H9 (cell line): Measurements from ENCODE around the gene ARHGAP24. TPM values are rescaled to one million over a fixed set of nuclear protein-coding genes. Genes with fewer than 3 reads are reported as not detected.

ENCODE experiments used
- DNase-seq: peaks from one replicate; pipeline ENCODE4 v3.0.0-alpha.2; 2017
- H2AFZ ChIP-seq: one replicate; pipeline ENCODE4 v1.6.1; 2013; ENCODE audit warnings: mild to moderate bottlenecking, low read length, control low read depth, moderate library complexity
- H2AK5ac ChIP-seq: 2 replicates; pipeline ENCODE4 v1.6.1; 2013; ENCODE audit warnings: low read length, control low read depth, mixed read lengths; ENCODE audit not compliant: insufficient read length
- H2BK120ac ChIP-seq: one replicate; pipeline ENCODE4 v1.6.1; 2013; ENCODE audit warnings: low read depth, mild to moderate bottlenecking, low read length, control low read depth, inconsistent platforms; ENCODE audit not compliant: poor library complexity, severe bottlenecking
- H2BK12ac ChIP-seq: 2 replicates; pipeline ENCODE4 v1.6.1; 2013; ENCODE audit warnings: low read length, control low read depth, mixed read lengths, low read depth; ENCODE audit not compliant: insufficient read length
- H2BK15ac ChIP-seq: 2 replicates; pipeline ENCODE4 v1.6.1; 2013; ENCODE audit warnings: low read depth, low read length, control low read depth
- H2BK20ac ChIP-seq: one replicate; pipeline ENCODE4 v1.6.1; 2013; ENCODE audit warnings: low read depth, mild to moderate bottlenecking, low read length, control low read depth, inconsistent platforms; ENCODE audit not compliant: poor library complexity, severe bottlenecking
- H2BK5ac ChIP-seq: 2 replicates; pipeline ENCODE4 v1.6.1; 2013; ENCODE audit warnings: low read length, control low read depth, mixed read lengths; ENCODE audit not compliant: insufficient read length
- H3K14ac ChIP-seq: 2 replicates; pipeline ENCODE4 v1.6.1; 2013; ENCODE audit warnings: low read length, control low read depth; ENCODE audit not compliant: insufficient read depth
- H3K18ac ChIP-seq: 2 replicates; pipeline ENCODE4 v1.6.1; 2013; ENCODE audit warnings: low read depth, mild to moderate bottlenecking, mixed read lengths, low read length, control low read depth; ENCODE audit not compliant: insufficient read length
- H3K23ac ChIP-seq: 2 replicates; pipeline ENCODE4 v1.6.1; 2013; ENCODE audit warnings: low read length, control low read depth, mixed read lengths, low read depth; ENCODE audit not compliant: insufficient read length
- H3K23me2 ChIP-seq: 2 replicates; pipeline ENCODE4 v1.6.1; 2013; ENCODE audit warnings: low read depth, mild to moderate bottlenecking, mixed read lengths, low read length, control low read depth; ENCODE audit not compliant: insufficient read length, poor library complexity, severe bottlenecking
- H3K27ac ChIP-seq: 2 replicates; pipeline ENCODE4 v1.5.1; 2013; ENCODE audit warnings: low read length, control low read depth, mixed read lengths, low read depth; ENCODE audit not compliant: insufficient read length
- H3K27me3 ChIP-seq: 2 replicates; pipeline ENCODE4 v1.6.1; 2013; ENCODE audit warnings: low read length, control low read depth, inconsistent platforms; ENCODE audit not compliant: insufficient read depth
- H3K4ac ChIP-seq: 2 replicates; pipeline ENCODE4 v1.6.1; 2013; ENCODE audit warnings: low read depth, mild to moderate bottlenecking, control low read depth, inconsistent platforms, low read length, moderate library complexity
- H3K4me1 ChIP-seq: 2 replicates; pipeline ENCODE4 v1.6.1; 2013; ENCODE audit warnings: low read length, control low read depth, inconsistent platforms; ENCODE audit not compliant: insufficient read depth
- H3K4me2 ChIP-seq: 2 replicates; pipeline ENCODE4 v1.6.1; 2013; ENCODE audit warnings: low read length, control low read depth, mixed read lengths; ENCODE audit not compliant: insufficient read length, insufficient read depth
- H3K56ac ChIP-seq: 2 replicates; pipeline ENCODE4 v1.6.1; 2013; ENCODE audit warnings: low read depth, mild to moderate bottlenecking, mixed read lengths, low read length, control low read depth; ENCODE audit not compliant: insufficient read length
- H3K79me1 ChIP-seq: 2 replicates; pipeline ENCODE4 v1.6.1; 2013; ENCODE audit warnings: low read depth, mild to moderate bottlenecking, moderate library complexity, low read length, control low read depth, inconsistent platforms; ENCODE audit not compliant: insufficient read depth, poor library complexity, severe bottlenecking
- H3K79me2 ChIP-seq: 2 replicates; pipeline ENCODE4 v1.6.1; 2013; ENCODE audit warnings: low read length, control low read depth, inconsistent platforms; ENCODE audit not compliant: insufficient read depth
- H3K9ac ChIP-seq: 2 replicates; pipeline ENCODE4 v1.6.1; 2013; ENCODE audit warnings: low read length, control low read depth, mixed read lengths; ENCODE audit not compliant: insufficient read length; ENCODE audit errors: extremely low read depth
- H3K9me3 ChIP-seq: one replicate; pipeline ENCODE4 v1.6.1; 2013; ENCODE audit warnings: low read depth, low read length, inconsistent platforms; ENCODE audit not compliant: control insufficient read depth
- H3T11ph ChIP-seq: one replicate; pipeline ENCODE4 v1.6.1; 2013; ENCODE audit warnings: mild to moderate bottlenecking, low read length, control low read depth, inconsistent platforms
- H4K20me1 ChIP-seq: one replicate; pipeline ENCODE4 v1.6.1; 2013; ENCODE audit not compliant: control insufficient read depth, insufficient read length, insufficient read depth
- H4K5ac ChIP-seq: 2 replicates; pipeline ENCODE4 v1.6.1; 2013; ENCODE audit warnings: low read depth, mild to moderate bottlenecking, mixed read lengths, low read length, control low read depth; ENCODE audit not compliant: insufficient read length
- H4K8ac ChIP-seq: replicated peaks from 2 replicates; pipeline ENCODE4 v1.6.1; 2013; ENCODE audit warnings: low read length, control low read depth, mixed read lengths, low read depth; ENCODE audit not compliant: insufficient read length
- H4K91ac ChIP-seq: 2 replicates; pipeline ENCODE4 v1.6.1; 2013; ENCODE audit warnings: low read depth, mild to moderate bottlenecking, moderate library complexity, mixed read lengths, low read length, control low read depth; ENCODE audit not compliant: insufficient read length
- H3K27ac Mint-ChIP-seq, 3 experiments: 2 replicates in 2 of 3; 3 replicates in 1 of 3; pipeline ENCODE4 v1.8.0; 2020 to 2021; ENCODE audit warnings: mixed read lengths in 3 of 3, mild to moderate bottlenecking in 1 of 3, moderate library complexity in 1 of 3
- H3K27me3 Mint-ChIP-seq: 2 replicates; pipeline ENCODE4 v1.8.0; 2021; ENCODE audit warnings: low read depth, mild to moderate bottlenecking, moderate library complexity, mixed read lengths
- H3K36me3 Mint-ChIP-seq, 3 experiments: 2 replicates in 2 of 3; 3 replicates in 1 of 3; pipeline ENCODE4 v1.8.0; 2020 to 2021; ENCODE audit warnings: low read depth in 3 of 3, mixed read lengths in 3 of 3; ENCODE audit not compliant: insufficient read depth in 1 of 3
- H3K4me1 Mint-ChIP-seq, 2 experiments: 2 replicates each; pipeline ENCODE4 v1.8.0; 2020; ENCODE audit warnings: mixed read lengths in 2 of 2
- H3K4me3 Mint-ChIP-seq, 2 experiments: 2 replicates in 1 of 2; 3 replicates in 1 of 2; pipeline ENCODE4 v1.8.0; 2020 to 2021; ENCODE audit warnings: mild to moderate bottlenecking in 2 of 2, mixed read lengths in 2 of 2, moderate library complexity in 1 of 2
- H3K9me3 Mint-ChIP-seq, 2 experiments: 2 replicates in 1 of 2; 3 replicates in 1 of 2; pipeline ENCODE4 v1.8.0; 2020; ENCODE audit warnings: mild to moderate bottlenecking in 2 of 2, mixed read lengths in 2 of 2, moderate library complexity in 1 of 2
- WGBS: extraction: QIAGEN DNeasy Blood & Tissue Kit; methylation state at CpG from one replicate; pipeline ENCODE4 v1.1.7; 2013; ENCODE audit warnings: missing lambda C conversion rate, low lambda C conversion rate, mixed read lengths; ENCODE audit not compliant: insufficient read length; ENCODE audit errors: extremely low coverage; 5-methylcytosine and 5-hydroxymethylcytosine counted together
- total RNA-seq: library from RNA; stranded (reverse); gene quantifications from 2 replicates; pipeline ENCODE4 v1.2.1, GENCODE V29; 2021
- TF ChIP-seq, protein P1 (sequence below): fragments of 200-600 bp; sonication (generic); conservative IDR thresholded peaks from 3 replicates; pipeline ENCODE4 v1.8.0; 2021; ENCODE audit warnings: antibody characterized with exemption, mild to moderate bottlenecking

The ARHGAP24 gene
- total RNA-seq, 1 experiment from 2014 or later = 0.37 TPM

DNA sequence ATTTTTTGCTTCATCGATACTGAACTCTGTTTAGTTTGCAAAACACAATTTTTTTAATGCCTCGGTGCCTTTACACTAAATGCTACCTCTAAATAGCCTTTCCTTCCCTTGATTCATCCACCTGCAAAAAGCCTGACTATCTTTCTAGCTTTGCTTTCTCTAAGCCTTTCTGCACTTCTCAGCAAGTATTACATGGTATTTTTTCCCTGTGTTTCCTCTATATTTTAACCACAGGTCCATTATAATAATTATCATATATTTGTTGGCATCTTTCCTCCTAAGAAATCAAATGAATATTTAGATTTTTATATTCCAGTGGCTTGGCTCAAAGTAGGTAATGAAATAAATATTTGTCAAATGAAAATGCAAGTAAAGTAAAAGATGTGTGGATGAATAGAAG is 196.2 kb downstream of the ARHGAP24 start:
- Histone ChIP-seq H3K23ac (no peak overlapping the region), H3K4ac (no peak overlapping the region), H2BK120ac (no peak overlapping the region), H2AK5ac (no peak overlapping the region), H2BK5ac (no peak overlapping the region), H2BK20ac (no peak overlapping the region), H2BK15ac (no peak overlapping the region), H3K9me3 (peaks cover 6% of the 10 kb centered on the region), H2BK12ac (no peak overlapping the region), H3K27ac (no peak overlapping the region), H4K20me1 (no peaks in the 10 kb centered on the region), H3K27me3 (no peaks in the 10 kb centered on the region), H2AFZ (no peak overlapping the region), H3K79me1 (no peaks in the 10 kb centered on the region), H4K5ac (no peak overlapping the region), H3K79me2 (no peaks in the 10 kb centered on the region), H3K9ac (no peak overlapping the region), H3K23me2 (no peaks in the 10 kb centered on the region), H3K4me1 (peaks cover 7% of the 10 kb centered on the region; the same call in 1 of the 2 replicates), H3T11ph (no peak overlapping the region), H4K8ac (no peak overlapping the region), H3K14ac (no peak overlapping the region), H3K56ac (no peak overlapping the region), H4K91ac (no peak overlapping the region), H3K18ac (no peak overlapping the region), H3K4me2 (no peak overlapping the region)
- H3K36me3 Mint-ChIP-seq = peaks cover 5 to 22% (median 12%) of the 10 kb centered on the region in 3 experiments
- peaks cover 16 to 22% of the 10 kb centered on the region in 2 experiments for H3K4me1 Mint-ChIP-seq
- H3K9me3 Mint-ChIP-seq = peaks cover 25 to 27% of the 10 kb centered on the region in 2 experiments
- TF ChIP-seq, protein P1, sequence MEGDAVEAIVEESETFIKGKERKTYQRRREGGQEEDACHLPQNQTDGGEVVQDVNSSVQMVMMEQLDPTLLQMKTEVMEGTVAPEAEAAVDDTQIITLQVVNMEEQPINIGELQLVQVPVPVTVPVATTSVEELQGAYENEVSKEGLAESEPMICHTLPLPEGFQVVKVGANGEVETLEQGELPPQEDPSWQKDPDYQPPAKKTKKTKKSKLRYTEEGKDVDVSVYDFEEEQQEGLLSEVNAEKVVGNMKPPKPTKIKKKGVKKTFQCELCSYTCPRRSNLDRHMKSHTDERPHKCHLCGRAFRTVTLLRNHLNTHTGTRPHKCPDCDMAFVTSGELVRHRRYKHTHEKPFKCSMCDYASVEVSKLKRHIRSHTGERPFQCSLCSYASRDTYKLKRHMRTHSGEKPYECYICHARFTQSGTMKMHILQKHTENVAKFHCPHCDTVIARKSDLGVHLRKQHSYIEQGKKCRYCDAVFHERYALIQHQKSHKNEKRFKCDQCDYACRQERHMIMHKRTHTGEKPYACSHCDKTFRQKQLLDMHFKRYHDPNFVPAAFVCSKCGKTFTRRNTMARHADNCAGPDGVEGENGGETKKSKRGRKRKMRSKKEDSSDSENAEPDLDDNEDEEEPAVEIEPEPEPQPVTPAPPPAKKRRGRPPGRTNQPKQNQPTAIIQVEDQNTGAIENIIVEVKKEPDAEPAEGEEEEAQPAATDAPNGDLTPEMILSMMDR = no peak
- no peak for DNase-seq
- WGBS = no CpG with 5 or more reads among the region's 2 CpGs
- no peaks in the 10 kb centered on the region for H3K27me3 Mint-ChIP-seq
- H3K27ac Mint-ChIP-seq = no peak overlapping the region
- no peak overlapping the region for H3K4me3 Mint-ChIP-seq
